Measurements from ENCODE around the gene APOBEC2. TPM values are rescaled to one million over a fixed set of nuclear protein-coding genes. Genes with fewer than 3 reads are reported as not detected.

APOBEC2 gene
- total RNA-seq, 1 experiment from 2014 or later: 4.8 TPM

DNA sequence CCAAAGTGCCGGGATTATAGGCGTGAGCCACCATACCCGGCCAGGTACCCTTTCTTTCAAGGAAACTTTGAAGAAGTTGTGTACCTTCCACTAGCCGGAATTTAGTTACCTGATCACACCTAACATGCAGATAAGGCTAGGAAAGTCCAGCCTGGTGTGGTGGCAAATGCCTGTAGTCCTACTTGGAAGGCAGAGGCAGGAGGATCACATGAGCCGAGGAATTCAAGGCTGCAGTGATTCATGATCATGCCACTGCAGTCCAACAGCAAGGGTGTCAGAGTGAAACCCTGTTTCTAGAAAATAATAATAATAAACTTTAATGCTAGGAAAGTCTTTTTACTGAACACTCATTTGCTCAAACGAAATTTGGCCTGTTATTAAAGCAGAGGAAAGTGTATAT is 40.7 kb downstream of the APOBEC2 start:
- no TSS peak for BruUV-seq (replicated peaks)
- no peak overlapping the region for H3K27ac Mint-ChIP-seq (ENCODE audit: unreplicated experiment)
- ChIA-PET CTCF (interaction anchor here (0.6 kb wide), 1 partner anchor 91 kb away, joined by 6 read pairs; no protein-coding TSS in a partner anchor), POLR2A (no interaction called here)
- no peaks in the 10 kb centered on the region for H3K27me3 ChIP-seq (replicated peaks; ENCODE audit: control insufficient read depth, insufficient read depth, low read length)
- no peak for DNase-seq
- H3K4me1 ChIP-seq: no peaks in the 10 kb centered on the region
- no peaks in the 10 kb centered on the region for H3K27me3 Mint-ChIP-seq (ENCODE audit: insufficient read depth, unreplicated experiment)
- peaks cover 11% of the 10 kb centered on the region for H3K36me3 ChIP-seq (ENCODE audit: control insufficient read depth, insufficient read depth, low read length)
- H3K4me3 ChIP-seq (ENCODE audit: low read depth, low read length): no peak overlapping the region
- no peaks in the 10 kb centered on the region for H3K4me1 Mint-ChIP-seq (ENCODE audit: low read depth, unreplicated experiment)
- intact Hi-C loops (cut with micrococcal nuclease; ENCODE audit: unreplicated experiment): loop anchor here (2.0 kb wide), 2 partner anchors 53 to 225 kb away; no protein-coding TSS in a partner anchor
- no peak overlapping the region for H3K4me3 Mint-ChIP-seq (ENCODE audit: unreplicated experiment)
- no peaks in the 10 kb centered on the region for H3K9me3 Mint-ChIP-seq (ENCODE audit: unreplicated experiment)
- H3K36me3 Mint-ChIP-seq (ENCODE audit: insufficient read depth, unreplicated experiment): peaks cover 76% of the 10 kb centered on the region
- no peaks in the 10 kb centered on the region for H3K9me3 ChIP-seq
- TF ChIP-seq, protein P1, sequence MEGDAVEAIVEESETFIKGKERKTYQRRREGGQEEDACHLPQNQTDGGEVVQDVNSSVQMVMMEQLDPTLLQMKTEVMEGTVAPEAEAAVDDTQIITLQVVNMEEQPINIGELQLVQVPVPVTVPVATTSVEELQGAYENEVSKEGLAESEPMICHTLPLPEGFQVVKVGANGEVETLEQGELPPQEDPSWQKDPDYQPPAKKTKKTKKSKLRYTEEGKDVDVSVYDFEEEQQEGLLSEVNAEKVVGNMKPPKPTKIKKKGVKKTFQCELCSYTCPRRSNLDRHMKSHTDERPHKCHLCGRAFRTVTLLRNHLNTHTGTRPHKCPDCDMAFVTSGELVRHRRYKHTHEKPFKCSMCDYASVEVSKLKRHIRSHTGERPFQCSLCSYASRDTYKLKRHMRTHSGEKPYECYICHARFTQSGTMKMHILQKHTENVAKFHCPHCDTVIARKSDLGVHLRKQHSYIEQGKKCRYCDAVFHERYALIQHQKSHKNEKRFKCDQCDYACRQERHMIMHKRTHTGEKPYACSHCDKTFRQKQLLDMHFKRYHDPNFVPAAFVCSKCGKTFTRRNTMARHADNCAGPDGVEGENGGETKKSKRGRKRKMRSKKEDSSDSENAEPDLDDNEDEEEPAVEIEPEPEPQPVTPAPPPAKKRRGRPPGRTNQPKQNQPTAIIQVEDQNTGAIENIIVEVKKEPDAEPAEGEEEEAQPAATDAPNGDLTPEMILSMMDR (IDR thresholded peaks at IDR 0.05; ENCODE audit: insufficient read depth in 1 of 2, low read depth in 1 of 2, low read length in 1 of 2, severe bottlenecking in 1 of 2, unreplicated experiment in 1 of 2): no peak

DNA sequence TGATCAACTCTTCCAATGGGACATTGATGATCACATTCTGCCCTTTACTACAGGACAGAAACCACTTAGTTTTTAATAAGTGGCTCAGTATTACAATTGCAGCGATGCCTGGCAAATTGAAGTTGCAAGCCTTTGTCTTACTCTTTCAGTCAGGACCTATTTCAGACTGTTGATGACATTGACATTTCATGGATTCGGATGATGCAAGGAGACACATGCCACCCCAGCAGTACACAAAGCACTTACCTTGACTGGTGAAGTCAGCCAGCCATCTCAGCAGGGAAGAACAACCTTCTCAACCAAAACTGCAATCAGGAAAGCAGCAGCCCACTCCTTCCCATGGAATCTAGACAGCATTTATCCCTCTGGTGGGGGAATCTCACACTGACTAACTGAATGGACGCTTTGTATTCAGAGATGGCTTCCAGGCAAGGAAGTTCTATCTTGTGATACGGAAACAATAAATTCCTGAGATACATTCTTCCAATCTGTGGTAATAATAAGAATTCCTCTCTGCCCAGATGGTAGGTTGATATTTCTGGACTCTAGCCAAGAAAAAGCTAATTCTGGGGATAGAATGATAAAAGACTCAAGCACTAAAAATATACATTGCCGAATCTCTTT is 44.6 kb downstream of the APOBEC2 start:
- TF ChIP-seq, protein P1 (IDR thresholded peaks at IDR 0.05; ENCODE audit: insufficient read depth in 1 of 2, low read depth in 1 of 2, low read length in 1 of 2, severe bottlenecking in 1 of 2, unreplicated experiment in 1 of 2): no peak
- Mint-ChIP-seq H3K27ac (ENCODE audit: unreplicated experiment) (no peak overlapping the region), H3K36me3 (ENCODE audit: insufficient read depth, unreplicated experiment) (peaks cover 67% of the 10 kb centered on the region), H3K27me3 (ENCODE audit: insufficient read depth, unreplicated experiment) (no peaks in the 10 kb centered on the region), H3K4me3 (ENCODE audit: unreplicated experiment) (no peak overlapping the region), H3K9me3 (ENCODE audit: unreplicated experiment) (no peaks in the 10 kb centered on the region), H3K4me1 (ENCODE audit: low read depth, unreplicated experiment) (no peaks in the 10 kb centered on the region)
- ChIA-PET POLR2A (no interaction called here), CTCF (interaction anchor here (1.1 kb wide), 1 partner anchor 85 kb away, joined by 3 read pairs; no protein-coding TSS in a partner anchor)
- no peaks in the 10 kb centered on the region for H3K27me3 ChIP-seq (replicated peaks; ENCODE audit: control insufficient read depth, insufficient read depth, low read length)
- intact Hi-C loops (cut with micrococcal nuclease; ENCODE audit: unreplicated experiment): no loop called here
- BruUV-seq (replicated peaks): no TSS peak
- H3K9me3 ChIP-seq: no peaks in the 10 kb centered on the region
- H3K4me1 ChIP-seq: no peaks in the 10 kb centered on the region
- DNase-seq: no peak
- H3K36me3 ChIP-seq (ENCODE audit: control insufficient read depth, insufficient read depth, low read length): peaks cover 9% of the 10 kb centered on the region
- H3K4me3 ChIP-seq (ENCODE audit: low read depth, low read length): no peak overlapping the region

DNA sequence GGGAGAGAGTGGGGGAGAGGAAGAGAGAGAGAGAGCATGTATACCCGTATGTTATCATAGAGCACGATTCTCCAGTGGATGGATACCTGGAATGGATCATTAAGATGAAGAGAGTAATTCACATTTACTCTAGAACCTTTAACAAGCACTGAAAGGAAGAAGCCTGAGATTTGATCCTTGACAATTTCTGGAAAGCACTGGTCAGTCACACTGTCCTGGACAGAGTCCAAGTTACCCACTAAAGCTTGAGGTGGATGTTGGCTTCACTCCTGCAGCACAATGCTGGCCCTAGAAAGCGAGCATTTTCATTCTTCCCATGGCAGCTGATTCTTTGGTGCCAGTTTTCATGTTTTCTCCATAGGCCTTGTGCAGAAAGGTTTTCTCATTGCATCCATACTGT is 45.4 kb downstream of the APOBEC2 start:
- intact Hi-C loops (cut with micrococcal nuclease; ENCODE audit: unreplicated experiment): no loop called here
- Mint-ChIP-seq H3K4me1 (ENCODE audit: low read depth, unreplicated experiment) (no peaks in the 10 kb centered on the region), H3K9me3 (ENCODE audit: unreplicated experiment) (no peaks in the 10 kb centered on the region), H3K27ac (ENCODE audit: unreplicated experiment) (no peak overlapping the region), H3K36me3 (ENCODE audit: insufficient read depth, unreplicated experiment) (peaks cover 61% of the 10 kb centered on the region), H3K27me3 (ENCODE audit: insufficient read depth, unreplicated experiment) (no peaks in the 10 kb centered on the region), H3K4me3 (ENCODE audit: unreplicated experiment) (no peak overlapping the region)
- Histone ChIP-seq H3K4me1 (no peaks in the 10 kb centered on the region), H3K4me3 (ENCODE audit: low read depth, low read length) (no peak overlapping the region), H3K36me3 (ENCODE audit: control insufficient read depth, insufficient read depth, low read length) (peaks cover 9% of the 10 kb centered on the region), H3K9me3 (no peaks in the 10 kb centered on the region), H3K27me3 (replicated peaks; ENCODE audit: control insufficient read depth, insufficient read depth, low read length) (no peaks in the 10 kb centered on the region)
- no peak for DNase-seq
- POLR2A ChIA-PET: no interaction called here
- TF ChIP-seq, protein P1 (IDR thresholded peaks at IDR 0.05; ENCODE audit: insufficient read depth in 1 of 2, low read depth in 1 of 2, low read length in 1 of 2, severe bottlenecking in 1 of 2, unreplicated experiment in 1 of 2): no peak
- CTCF ChIA-PET: interaction anchor here (1.1 kb wide), 1 partner anchor 84 kb away, joined by 3 read pairs; no protein-coding TSS in a partner anchor
- BruUV-seq (replicated peaks): TSS peak; percentile 16

All from Caco-2 (cell line).